ENCODE results near the gene HES7.

HES7 gene

GRCh38 chr17:8071496-8071895, 52.4 kb downstream of the HES7 start:
- no peak for DNase-seq
